Panc1 (cell line): ENCODE measurements around the gene TARS2. TPM values are rescaled to one million over a fixed set of nuclear protein-coding genes. Genes with fewer than 3 reads are reported as not detected.

Experiments used
- ATAC-seq: fragments of 200-7000 bp; cut with Tn5 transposase; 2 replicates; pipeline ENCODE4 v1.9.1; 2020; ENCODE audit warnings: mild to moderate bottlenecking, moderate library complexity
- BruUV-seq: library from RNA; stranded (reverse); fragments of 400-500 nt; replicated peaks from 2 replicates; lab custom pipeline; 2021; lab: Mats Ljungman, UMichigan
- CTCF ChIA-PET: fragments of 300-600 bp; sonication (Branson Sonifier 250); formaldehyde crosslinking; loops from one replicate; lab custom pipeline; 2022; ENCODE audit warnings: antibody characterized with exemption; lab: Charles Lee
- POLR2A ChIA-PET: fragments of 300-600 bp; sonication (Branson Sonifier 250); formaldehyde crosslinking; loops from one replicate; lab custom pipeline; 2022; ENCODE audit warnings: antibody characterized with exemption; lab: Charles Lee
- DNase-seq: peaks from one replicate; pipeline ENCODE4 v3.0.0-alpha.2; 2010; ENCODE audit warnings: low read depth, low spot score
- H3K27ac ChIP-seq: 2 replicates; pipeline ENCODE4 v1.5.1; 2011; ENCODE audit warnings: mild to moderate bottlenecking, low read length, inconsistent platforms
- H3K27me3 ChIP-seq: fragments of 200-500 bp; sonication (Bioruptor generic); 2 replicates; pipeline ENCODE4 v1.6.0; 2014; ENCODE audit warnings: low read length, inconsistent platforms; ENCODE audit not compliant: control insufficient read depth, insufficient read depth
- H3K36me3 ChIP-seq: fragments of 200-500 bp; sonication (Bioruptor generic); 2 replicates; pipeline ENCODE4 v1.5.1; 2014; ENCODE audit warnings: inconsistent platforms, mild to moderate bottlenecking, low read length, moderate library complexity; ENCODE audit not compliant: control insufficient read depth, insufficient read depth
- H3K4me1 ChIP-seq: 2 replicates; pipeline ENCODE4 v1.5.1; 2011; ENCODE audit warnings: inconsistent platforms, mild to moderate bottlenecking, low read length, moderate library complexity; ENCODE audit not compliant: control insufficient read depth, insufficient read depth
- H3K4me3 ChIP-seq, 2 experiments: 2 replicates each; pipeline ENCODE4 v1.5.1; 2011 to 2012; ENCODE audit warnings: low read depth in 2 of 2, low read length in 2 of 2, mild to moderate bottlenecking in 2 of 2, inconsistent platforms in 1 of 2, moderate library complexity in 1 of 2
- H3K9me3 ChIP-seq: fragments of 200-500 bp; sonication (Bioruptor generic); 2 replicates; pipeline ENCODE4 v1.5.1; 2014; ENCODE audit warnings: low read depth, mild to moderate bottlenecking, inconsistent platforms, low read length, moderate library complexity; ENCODE audit not compliant: control insufficient read depth, insufficient read depth
- CTCF ChIP-seq: fragments of 450-650 bp; IDR thresholded peaks from 2 replicates; pipeline ENCODE4 v1.5.1; 2017; ENCODE audit warnings: mild to moderate bottlenecking
- POLR2AphosphoS5 ChIP-seq: IDR thresholded peaks from 2 replicates; pipeline ENCODE4 v1.6.1; 2012; ENCODE audit warnings: mild to moderate bottlenecking, low read depth, low read length, moderate library complexity
- REST ChIP-seq, 2 experiments: IDR thresholded peaks; 2 replicates each; pipeline ENCODE4 v1.6.1; 2011 to 2012; ENCODE audit warnings: low read depth in 2 of 2, control low read depth in 1 of 2, low read length in 1 of 2, mild to moderate bottlenecking in 1 of 2, moderate library complexity in 1 of 2; ENCODE audit not compliant: insufficient read depth in 1 of 2
- SIN3A ChIP-seq: IDR thresholded peaks from 2 replicates; pipeline ENCODE4 v1.6.1; 2012; ENCODE audit warnings: low read depth, mild to moderate bottlenecking, low read length, moderate library complexity, borderline replicate concordance; ENCODE audit not compliant: insufficient read depth
- TCF7L2 ChIP-seq: IDR thresholded peaks from 2 replicates; pipeline ENCODE4 v1.6.1; 2011; ENCODE audit warnings: mild to moderate bottlenecking, low read depth, low read length, inconsistent platforms
- in situ Hi-C: cut with HindIII; loops from 2 replicates; pipeline ENCODE4 v1.10.0; 2016; ENCODE audit warnings: low sequenced_read_pairs, low pct_unique_long_range_greater_than_20kb
- intact Hi-C: fragments of 100-400 bp; cut with micrococcal nuclease; formaldehyde crosslinking; loops from one replicate; pipeline ENCODE4 v1.10.0; 2022; ENCODE audit not compliant: unreplicated experiment
- total RNA-seq: library from RNA; stranded (reverse); gene quantifications from one replicate; pipeline ENCODE4 v1.2.1, GENCODE V29; 2021; ENCODE audit not compliant: unreplicated experiment

TARS2 gene
- total RNA-seq, 1 experiment from 2014 or later: 28.2 TPM

GRCh38 chr1:150549496-150550221 lies 62.4 kb downstream of the TARS2 start:
- TF ChIP-seq REST (IDR thresholded peaks at IDR 0.05; ENCODE audit: insufficient read depth in 1 of 2, low read depth in 2 of 2, low read length in 1 of 2) (no peak), TCF7L2 (no peak), CTCF (no peak), SIN3A (0 out of 2 replicates have a peak, but pooled peaks have one; percentile 59), POLR2AphosphoS5 (no peak)
- peak overlapping the region; percentile 56 to 73 for H3K4me3 ChIP-seq
- no peak for DNase-seq
- no peaks in the 10 kb centered on the region for H3K9me3 ChIP-seq
- in situ Hi-C loops (no loop called here), intact Hi-C loops (no loop called here)
- H3K36me3 ChIP-seq: no peaks in the 10 kb centered on the region
- peaks cover 27% of the 10 kb centered on the region for H3K4me1 ChIP-seq
- H3K27ac ChIP-seq: peak overlapping the region; percentile 80
- ChIA-PET POLR2A (no interaction called here), CTCF (no interaction called here)
- BruUV-seq: no TSS peak
- peak; percentile 29 for ATAC-seq
- no peaks in the 10 kb centered on the region for H3K27me3 ChIP-seq

- in situ Hi-C loops: no loop called here
- no peak for DNase-seq
- POLR2A ChIA-PET: interaction anchor here (1.0 kb wide), 1 partner anchor 10 kb away, joined by 3 read pairs; no protein-coding TSS in a partner anchor
- intact Hi-C loops: no loop called here
- ATAC-seq: no peak
- BruUV-seq: no TSS peak
- Histone ChIP-seq H3K27ac (no peak overlapping the region), H3K9me3 (no peaks in the 10 kb centered on the region), H3K27me3 (no peaks in the 10 kb centered on the region), H3K4me3 (peak overlapping the region in 1 of 2 experiments; percentile 73; a peak in 3 of 4 replicates), H3K36me3 (no peaks in the 10 kb centered on the region), H3K4me1 (peaks cover 27% of the 10 kb centered on the region)
- CTCF ChIA-PET: interaction anchor here (0.7 to 1.0 kb wide), 2 partner anchors 10 to 16 kb away, joined by 3 read pairs; no protein-coding TSS in a partner anchor
- no peak for TF ChIP-seq TCF7L2
These were observed 63.2 kb downstream of the TARS2 start for GRCh38 chr1:150550222-150551050.
